Activated naive CD8-positive, alpha-beta T cell treated with anti-CD3 and anti-CD28 coated beads for 36 hours (primary cell): ENCODE results near the gene ZNF496. TPM values are rescaled to one million over a fixed set of nuclear protein-coding genes. Genes with fewer than 3 reads are reported as not detected.

Source experiments
- DNase-seq: peaks from one replicate; pipeline ENCODE4 v3.0.0; 2021
- H3K27ac Mint-ChIP-seq: one replicate; pipeline ENCODE4 v1.8.0; 2022; ENCODE audit warnings: mild to moderate bottlenecking, moderate library complexity, mixed read lengths
- H3K27me3 Mint-ChIP-seq: one replicate; pipeline ENCODE4 v1.8.0; 2022; ENCODE audit warnings: mild to moderate bottlenecking, mixed read lengths
- H3K36me3 Mint-ChIP-seq: one replicate; pipeline ENCODE4 v1.8.0; 2021; ENCODE audit warnings: mild to moderate bottlenecking, mixed read lengths
- H3K4me1 Mint-ChIP-seq: one replicate; pipeline ENCODE4 v1.8.0; 2021; ENCODE audit warnings: mixed read lengths
- H3K4me3 Mint-ChIP-seq: one replicate; pipeline ENCODE4 v1.8.0; 2022; ENCODE audit warnings: mild to moderate bottlenecking, moderate library complexity, mixed read lengths
- H3K9me3 Mint-ChIP-seq: one replicate; pipeline ENCODE4 v1.8.0; 2022; ENCODE audit warnings: mixed read lengths
- total RNA-seq, 2 experiments: library from RNA; stranded (reverse); gene quantifications; one replicate each; pipeline ENCODE4 v1.2.3, GENCODE V29; 2021

Gene ZNF496
- total RNA-seq, 2 experiments from 2014 or later: 27.2 to 30.9 TPM

DNA sequence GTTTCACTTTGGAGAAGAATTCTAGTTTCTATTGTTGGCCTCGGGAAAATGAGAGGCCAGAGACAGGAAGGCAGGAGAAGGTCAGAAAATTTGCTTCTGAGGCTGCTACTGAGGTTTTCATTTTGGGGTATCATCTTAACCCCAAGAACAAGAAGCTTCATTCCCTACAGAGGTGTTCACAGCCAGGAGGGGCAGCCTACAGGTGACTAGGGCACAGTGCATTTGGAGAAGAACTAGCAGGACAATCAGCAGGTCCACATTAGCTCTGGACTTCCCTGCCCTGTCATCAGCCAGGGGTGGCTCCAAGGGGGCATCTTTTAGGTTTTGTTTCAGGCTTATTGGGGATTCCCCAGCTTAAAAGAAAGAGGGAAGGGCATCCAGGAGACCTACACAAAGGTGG, 12.1 kb upstream of the ZNF496 start:
- no peaks in the 10 kb centered on the region for H3K27me3 Mint-ChIP-seq
- H3K9me3 Mint-ChIP-seq: no peaks in the 10 kb centered on the region
- DNase-seq: no peak
- H3K36me3 Mint-ChIP-seq: peaks cover 18% of the 10 kb centered on the region
- no peak overlapping the region for H3K4me3 Mint-ChIP-seq
- no peak overlapping the region for H3K27ac Mint-ChIP-seq
- peaks cover 17% of the 10 kb centered on the region for H3K4me1 Mint-ChIP-seq

DNA sequence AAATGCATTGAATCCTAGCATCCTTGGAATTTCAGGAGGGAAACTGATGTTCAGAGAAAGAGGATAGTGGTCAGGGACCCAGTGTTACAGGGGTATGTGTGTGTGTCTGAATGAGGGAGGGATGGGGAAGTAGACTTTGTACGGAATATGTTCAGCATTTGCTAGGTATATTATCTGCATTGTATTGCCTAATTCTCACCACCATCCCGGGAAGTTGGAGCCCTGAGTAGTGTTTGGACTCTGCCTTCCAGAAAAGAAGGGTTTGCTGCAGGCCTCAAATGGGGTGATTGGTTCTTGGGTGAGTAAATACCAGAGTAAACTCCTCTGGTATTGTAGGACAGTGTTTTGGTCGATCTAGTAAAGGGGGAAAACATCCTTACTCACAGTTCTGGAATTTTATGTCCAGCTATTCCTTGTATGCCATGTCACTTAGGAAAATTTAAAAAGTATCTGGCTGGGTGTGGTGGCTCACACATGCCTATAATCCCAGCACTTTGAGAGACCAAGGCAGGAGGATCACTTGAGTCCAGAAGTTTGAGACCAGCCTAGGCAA, 7.1 kb upstream of the ZNF496 start:
- H3K4me3 Mint-ChIP-seq: no peak overlapping the region
- H3K27me3 Mint-ChIP-seq: no peaks in the 10 kb centered on the region
- peaks cover 39% of the 10 kb centered on the region for H3K36me3 Mint-ChIP-seq
- H3K27ac Mint-ChIP-seq: no peak overlapping the region
- H3K9me3 Mint-ChIP-seq: no peaks in the 10 kb centered on the region
- H3K4me1 Mint-ChIP-seq: peaks cover 54% of the 10 kb centered on the region
- no peak for DNase-seq

- peaks cover 46% of the 10 kb centered on the region for H3K36me3 Mint-ChIP-seq
- no peak overlapping the region for H3K4me3 Mint-ChIP-seq
- no peak for DNase-seq
- H3K27ac Mint-ChIP-seq: peak overlapping the region; percentile 63
- peaks cover 50% of the 10 kb centered on the region for H3K4me1 Mint-ChIP-seq
- H3K9me3 Mint-ChIP-seq: no peaks in the 10 kb centered on the region
- no peaks in the 10 kb centered on the region for H3K27me3 Mint-ChIP-seq
These were observed 6.3 kb upstream of the ZNF496 start for GRCh38 chr1:247337961-247338360.

DNA sequence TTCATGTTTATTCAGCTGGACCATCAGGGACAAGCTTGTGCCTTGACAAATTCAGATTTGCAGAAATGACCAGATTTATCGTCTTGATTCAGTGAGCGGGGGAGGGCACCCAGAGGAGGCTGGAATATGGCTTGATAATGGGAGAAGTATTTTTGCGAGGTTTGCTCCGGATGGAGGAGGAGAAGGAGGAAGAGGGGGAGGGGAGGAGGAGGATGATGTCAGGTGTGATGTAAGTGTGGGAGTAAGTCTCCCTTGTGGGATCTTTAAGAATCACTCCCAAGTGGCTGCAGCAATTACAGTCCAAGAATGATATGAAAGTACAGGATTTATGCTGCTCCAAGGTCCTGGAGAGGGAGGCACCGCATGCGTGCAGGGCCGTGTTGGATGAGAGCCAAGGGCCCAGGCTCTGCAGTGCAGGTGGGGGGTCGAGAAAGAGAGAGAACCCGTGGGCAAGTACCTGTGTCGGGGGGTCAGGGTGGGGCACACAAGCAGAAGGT, 5.6 kb upstream of the ZNF496 start:
- H3K9me3 Mint-ChIP-seq: no peaks in the 10 kb centered on the region
- H3K4me3 Mint-ChIP-seq: no peak overlapping the region
- H3K4me1 Mint-ChIP-seq: peaks cover 49% of the 10 kb centered on the region
- peaks cover 46% of the 10 kb centered on the region for H3K36me3 Mint-ChIP-seq
- peak overlapping the region; percentile 63 for H3K27ac Mint-ChIP-seq
- DNase-seq: no peak
- H3K27me3 Mint-ChIP-seq: no peaks in the 10 kb centered on the region

- H3K9me3 Mint-ChIP-seq: no peaks in the 10 kb centered on the region
- H3K27me3 Mint-ChIP-seq: no peaks in the 10 kb centered on the region
- H3K4me3 Mint-ChIP-seq: no peak overlapping the region
- peaks cover 49% of the 10 kb centered on the region for H3K4me1 Mint-ChIP-seq
- H3K36me3 Mint-ChIP-seq: peaks cover 40% of the 10 kb centered on the region
- no peak for DNase-seq
- H3K27ac Mint-ChIP-seq: no peak overlapping the region
These were observed 4.7 kb upstream of the ZNF496 start for GRCh38 chr1:247336390-247336789.

GRCh38 chr1:247335882-247336281, 4.2 kb upstream of the ZNF496 start:
- Mint-ChIP-seq H3K4me3 (no peak overlapping the region), H3K27me3 (no peaks in the 10 kb centered on the region), H3K4me1 (peaks cover 49% of the 10 kb centered on the region), H3K27ac (no peak overlapping the region), H3K9me3 (no peaks in the 10 kb centered on the region), H3K36me3 (peaks cover 37% of the 10 kb centered on the region)
- no peak for DNase-seq

DNA sequence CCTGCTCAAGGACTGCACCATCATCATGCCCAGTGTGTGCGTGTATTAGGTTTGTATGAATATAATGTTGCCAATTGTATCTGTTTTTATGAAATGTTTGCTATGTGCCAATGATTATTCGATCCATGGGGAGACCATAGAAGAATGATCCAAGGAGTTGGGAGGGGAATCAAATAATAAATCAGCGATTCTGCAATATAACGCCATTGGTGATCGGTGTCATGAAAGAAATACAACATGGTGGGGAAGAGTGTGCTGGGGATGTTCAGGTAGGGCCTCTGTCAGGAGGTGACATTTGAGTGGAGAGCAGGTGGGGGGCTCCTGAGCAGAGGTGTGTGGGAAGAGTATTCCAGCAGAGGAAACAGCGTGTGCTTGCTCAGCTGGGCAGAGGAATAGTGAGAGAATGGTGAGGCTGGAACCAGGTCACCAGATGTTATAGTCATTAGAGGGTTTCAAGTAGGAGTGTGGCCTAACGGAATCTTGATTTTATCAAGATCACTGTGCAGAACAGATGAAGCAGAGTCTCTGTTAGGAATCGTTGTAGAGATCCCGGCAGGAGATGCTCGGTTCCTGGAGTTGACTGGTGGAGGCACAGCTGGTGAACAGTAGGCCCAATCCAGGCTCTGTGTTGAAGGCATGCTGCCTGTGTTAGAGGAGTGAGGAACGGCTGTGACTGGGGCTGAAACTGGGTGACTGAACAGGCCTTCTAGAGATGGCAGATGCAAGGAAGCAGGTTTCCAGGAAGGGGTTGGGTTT, 2.9 kb upstream of the ZNF496 start:
- no peak for DNase-seq
- H3K4me1 Mint-ChIP-seq: peaks cover 59% of the 10 kb centered on the region
- H3K27ac Mint-ChIP-seq: no peak overlapping the region
- no peaks in the 10 kb centered on the region for H3K27me3 Mint-ChIP-seq
- H3K9me3 Mint-ChIP-seq: no peaks in the 10 kb centered on the region
- peak overlapping the region; percentile 35 for H3K4me3 Mint-ChIP-seq
- peaks cover 47% of the 10 kb centered on the region for H3K36me3 Mint-ChIP-seq

- Mint-ChIP-seq H3K36me3 (peaks cover 58% of the 10 kb centered on the region), H3K27ac (peak overlapping the region; percentile 86), H3K9me3 (no peaks in the 10 kb centered on the region), H3K27me3 (no peaks in the 10 kb centered on the region), H3K4me1 (peaks cover 70% of the 10 kb centered on the region), H3K4me3 (peak overlapping the region; percentile 85)
- no peak for DNase-seq
These were observed 1.1 kb upstream of the ZNF496 start for GRCh38 chr1:247332623-247333361.

- peak; percentile 79 for DNase-seq
- H3K4me3 Mint-ChIP-seq: peak overlapping the region; percentile 85
- no peaks in the 10 kb centered on the region for H3K9me3 Mint-ChIP-seq
- peaks cover 70% of the 10 kb centered on the region for H3K4me1 Mint-ChIP-seq
- H3K36me3 Mint-ChIP-seq: peaks cover 60% of the 10 kb centered on the region
- peak overlapping the region; percentile 86 for H3K27ac Mint-ChIP-seq
- H3K27me3 Mint-ChIP-seq: no peaks in the 10 kb centered on the region
These were observed 552 bp upstream of the ZNF496 start for GRCh38 chr1:247332215-247332622.

DNA sequence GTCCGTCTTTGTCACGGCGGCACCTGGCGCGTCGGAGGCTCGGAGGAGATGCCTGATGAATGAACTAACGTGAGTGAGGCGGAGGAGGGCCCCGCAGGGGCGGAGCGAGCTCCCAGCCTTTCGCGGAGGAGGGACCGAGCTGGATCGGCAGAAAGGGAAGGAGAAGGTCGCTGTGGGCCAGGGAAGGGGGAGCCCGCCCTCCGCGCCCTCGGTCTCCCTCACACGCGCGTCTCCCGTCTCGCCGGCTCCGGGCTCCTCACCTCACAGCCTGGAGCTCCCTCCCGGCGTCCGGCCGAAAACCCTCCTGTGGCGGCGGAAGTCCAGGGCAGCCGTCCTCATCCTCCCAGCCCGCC, 519 bp downstream of the ZNF496 start:
- peak overlapping the region; percentile 89 for H3K4me3 Mint-ChIP-seq
- H3K36me3 Mint-ChIP-seq: peaks cover 68% of the 10 kb centered on the region
- no peaks in the 10 kb centered on the region for H3K9me3 Mint-ChIP-seq
- no peaks in the 10 kb centered on the region for H3K27me3 Mint-ChIP-seq
- DNase-seq: peak; percentile 79
- H3K27ac Mint-ChIP-seq: peak overlapping the region; percentile 87
- H3K4me1 Mint-ChIP-seq: peaks cover 70% of the 10 kb centered on the region

- no peak for DNase-seq
- Mint-ChIP-seq H3K4me1 (peaks cover 70% of the 10 kb centered on the region), H3K27me3 (no peaks in the 10 kb centered on the region), H3K27ac (peak overlapping the region; percentile 87), H3K4me3 (peak overlapping the region; percentile 89), H3K36me3 (peaks cover 69% of the 10 kb centered on the region), H3K9me3 (no peaks in the 10 kb centered on the region)
These were observed 1.0 kb downstream of the ZNF496 start for GRCh38 chr1:247330548-247331171.

GRCh38 chr1:247329097-247329617, 2.5 kb downstream of the ZNF496 start:
- DNase-seq: no peak
- Mint-ChIP-seq H3K9me3 (no peaks in the 10 kb centered on the region), H3K27me3 (no peaks in the 10 kb centered on the region), H3K4me1 (peaks cover 68% of the 10 kb centered on the region), H3K27ac (no peak overlapping the region), H3K4me3 (no peak overlapping the region), H3K36me3 (peaks cover 68% of the 10 kb centered on the region)

DNA sequence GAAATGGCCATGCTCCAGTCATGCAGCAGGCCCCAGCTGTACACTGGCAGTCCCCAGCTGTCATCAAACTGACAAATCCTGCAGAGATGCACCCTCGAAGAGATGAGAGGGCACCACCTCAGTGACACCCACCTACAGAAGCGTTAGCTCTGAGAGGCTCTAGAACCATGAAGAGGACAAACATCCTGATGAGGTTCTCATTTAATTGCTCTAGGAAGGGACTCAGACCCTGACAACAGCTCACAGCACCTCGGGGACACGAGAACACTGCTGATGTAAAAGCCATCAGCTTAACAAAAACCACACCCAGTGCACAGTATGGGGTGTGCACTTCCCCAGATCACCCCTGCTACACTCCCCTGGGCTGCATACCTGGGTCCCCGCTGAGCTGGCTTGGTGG, 3.4 kb downstream of the ZNF496 start:
- Mint-ChIP-seq H3K9me3 (no peaks in the 10 kb centered on the region), H3K36me3 (peaks cover 66% of the 10 kb centered on the region), H3K27ac (peak overlapping the region; percentile 34), H3K4me1 (peaks cover 72% of the 10 kb centered on the region), H3K27me3 (no peaks in the 10 kb centered on the region), H3K4me3 (peak overlapping the region; percentile 14)
- DNase-seq: no peak

DNA sequence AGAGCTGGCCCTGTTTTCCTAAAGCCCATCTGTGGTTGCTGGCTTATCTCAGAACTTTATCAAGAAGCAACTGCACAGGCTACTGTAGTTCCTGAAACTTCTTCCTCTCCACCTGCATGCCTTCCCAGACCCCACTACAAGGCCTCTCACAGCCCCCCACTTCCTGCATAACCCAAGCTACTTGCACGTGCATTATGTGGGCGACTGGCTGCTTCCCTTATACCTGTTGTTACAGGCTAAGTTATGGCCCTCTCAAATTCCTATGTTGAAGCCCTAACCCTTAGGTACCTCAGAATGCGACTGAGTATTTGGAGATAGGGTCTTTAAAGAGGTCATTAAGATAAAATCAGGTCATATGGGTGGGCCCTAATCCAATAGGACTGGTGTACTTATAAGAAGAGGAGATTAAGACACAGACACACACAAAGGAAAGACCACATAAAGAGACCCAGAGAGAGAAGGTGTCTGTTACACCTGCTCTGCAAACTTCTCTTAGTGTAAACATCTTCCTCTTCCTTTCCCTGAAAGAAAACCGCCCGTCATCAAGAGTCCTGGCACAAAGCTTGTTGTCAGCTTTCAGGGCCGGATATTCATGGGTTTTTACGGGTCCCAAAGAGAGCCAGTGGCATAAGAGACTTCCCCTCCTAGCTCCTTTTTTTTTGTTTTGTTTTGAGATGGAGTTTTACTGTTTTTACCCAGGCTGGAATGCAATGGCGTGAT, 5.1 kb downstream of the ZNF496 start:
- no peaks in the 10 kb centered on the region for H3K27me3 Mint-ChIP-seq
- peaks cover 75% of the 10 kb centered on the region for H3K36me3 Mint-ChIP-seq
- no peak for DNase-seq
- H3K9me3 Mint-ChIP-seq: no peaks in the 10 kb centered on the region
- peak overlapping the region; percentile 68 for H3K27ac Mint-ChIP-seq
- peaks cover 77% of the 10 kb centered on the region for H3K4me1 Mint-ChIP-seq
- peak overlapping the region; percentile 22 for H3K4me3 Mint-ChIP-seq
